ENCODE results near the gene WDR7.

GRCh38 chr18:57086163-57086562 is 435.0 kb downstream of the WDR7 start:
- no peak for TF ChIP-seq RAD21 (IDR thresholded peaks at IDR 0.05; ENCODE audit: low read depth)
- TF ChIP-seq CTCF (IDR thresholded peaks at IDR 0.05 in 2 of 3, conservative IDR thresholded peaks at IDR 0.05 in 1 of 3; ENCODE audit: borderline replicate concordance in 1 of 3, insufficient read depth in 1 of 3, low read depth in 2 of 3, low read length in 2 of 3) = no peak
- TF ChIP-seq YY1 (IDR thresholded peaks at IDR 0.05; ENCODE audit: extremely low read depth, insufficient replicate concordance, low read depth, low read length) = no peak
- TF ChIP-seq POLR2A (IDR thresholded peaks at IDR 0.05; ENCODE audit: borderline replicate concordance, extremely low read depth, insufficient read depth, insufficient read length) = no peak
- no peak for TF ChIP-seq REST (IDR thresholded peaks at IDR 0.05; ENCODE audit: low read depth)
- no peak for TF ChIP-seq SP1 (IDR thresholded peaks at IDR 0.05; ENCODE audit: low read depth)
- no peak for TF ChIP-seq EZH2 (IDR thresholded peaks at IDR 0.05)
- no peak for TF ChIP-seq MAX (IDR thresholded peaks at IDR 0.05)
- no peak for TF ChIP-seq CEBPB (IDR thresholded peaks at IDR 0.05; ENCODE audit: low read depth)
- TF ChIP-seq SRF (IDR thresholded peaks at IDR 0.05; ENCODE audit: low read depth) = no peak
- TF ChIP-seq EZH2phosphoT487 (IDR thresholded peaks at IDR 0.05; ENCODE audit: borderline replicate concordance) = no peak
- TF ChIP-seq ZBTB33 (IDR thresholded peaks at IDR 0.05; ENCODE audit: extremely low read depth, insufficient replicate concordance, low read length) = no peak
- TF ChIP-seq SIN3A (IDR thresholded peaks at IDR 0.05; ENCODE audit: low read depth) = no peak
- no peak for TF ChIP-seq EGR1 (IDR thresholded peaks at IDR 0.05; ENCODE audit: low read depth)
